GM18867 (cell line): Measurements from ENCODE around the gene ESPNL.
"Not testable (repeated sequence)": the region's sequence is repeated elsewhere in the genome, so short reads cannot be mapped to it uniquely, and the experiment has no call there.

ENCODE experiments used
- ATAC-seq: cut with Tn5 transposase; IDR thresholded peaks from one replicate; pipeline ENCODE4 v1.9.1; 2021; ENCODE audit warnings: mild to moderate bottlenecking, moderate library complexity; ENCODE audit not compliant: unreplicated experiment

The ESPNL gene

DNA sequence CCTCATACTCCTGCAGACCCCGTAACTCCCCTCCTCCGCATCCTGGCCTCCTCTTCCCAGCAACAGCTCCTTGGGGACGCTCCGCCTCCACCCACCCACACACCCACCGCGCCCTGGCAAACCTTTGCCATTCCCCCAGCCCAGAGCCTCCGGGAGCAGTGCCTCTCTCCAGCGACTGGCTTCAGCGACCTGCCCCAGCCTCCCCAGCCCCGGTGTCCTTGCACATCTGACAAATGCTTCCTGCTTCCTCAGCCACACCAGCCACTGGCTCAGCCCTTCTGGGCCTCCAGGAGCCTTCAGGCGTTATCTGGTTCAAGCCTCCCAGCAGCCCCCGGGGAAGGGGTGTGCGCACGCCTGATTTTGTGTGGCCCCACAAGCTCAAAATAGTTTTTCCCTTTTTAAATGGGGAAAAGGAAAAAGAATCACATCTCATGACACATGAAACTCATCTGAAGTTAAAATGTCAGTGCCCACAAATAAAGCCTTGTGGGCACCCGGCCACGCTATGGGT, 14.2 kb downstream of the ESPNL start:
- ATAC-seq = no peak

- no peak for ATAC-seq
Measured at GRCh38 chr2:238114851-238115660, 14.9 kb downstream of the ESPNL start.

DNA sequence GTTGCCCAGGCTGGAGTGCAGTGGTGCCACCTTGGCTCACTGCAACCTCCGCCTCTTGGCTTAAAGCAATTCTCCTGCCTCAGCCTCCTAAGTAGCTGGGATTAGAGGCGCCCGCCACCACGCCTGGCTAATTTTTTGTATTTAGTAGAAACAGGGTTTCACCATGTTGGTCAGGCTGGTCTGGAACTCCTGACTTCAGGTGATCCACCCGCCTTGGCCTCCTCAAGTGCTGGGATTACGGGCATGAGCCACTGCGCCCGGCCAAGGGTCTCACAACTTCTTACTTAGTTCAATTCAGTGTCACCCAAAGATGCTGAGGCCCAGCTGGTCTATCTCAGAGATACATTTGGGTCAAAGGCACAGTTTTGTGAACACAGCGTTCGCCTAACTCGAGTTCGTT, 15.6 kb downstream of the ESPNL start:
- ATAC-seq = not testable (repeated sequence)

DNA sequence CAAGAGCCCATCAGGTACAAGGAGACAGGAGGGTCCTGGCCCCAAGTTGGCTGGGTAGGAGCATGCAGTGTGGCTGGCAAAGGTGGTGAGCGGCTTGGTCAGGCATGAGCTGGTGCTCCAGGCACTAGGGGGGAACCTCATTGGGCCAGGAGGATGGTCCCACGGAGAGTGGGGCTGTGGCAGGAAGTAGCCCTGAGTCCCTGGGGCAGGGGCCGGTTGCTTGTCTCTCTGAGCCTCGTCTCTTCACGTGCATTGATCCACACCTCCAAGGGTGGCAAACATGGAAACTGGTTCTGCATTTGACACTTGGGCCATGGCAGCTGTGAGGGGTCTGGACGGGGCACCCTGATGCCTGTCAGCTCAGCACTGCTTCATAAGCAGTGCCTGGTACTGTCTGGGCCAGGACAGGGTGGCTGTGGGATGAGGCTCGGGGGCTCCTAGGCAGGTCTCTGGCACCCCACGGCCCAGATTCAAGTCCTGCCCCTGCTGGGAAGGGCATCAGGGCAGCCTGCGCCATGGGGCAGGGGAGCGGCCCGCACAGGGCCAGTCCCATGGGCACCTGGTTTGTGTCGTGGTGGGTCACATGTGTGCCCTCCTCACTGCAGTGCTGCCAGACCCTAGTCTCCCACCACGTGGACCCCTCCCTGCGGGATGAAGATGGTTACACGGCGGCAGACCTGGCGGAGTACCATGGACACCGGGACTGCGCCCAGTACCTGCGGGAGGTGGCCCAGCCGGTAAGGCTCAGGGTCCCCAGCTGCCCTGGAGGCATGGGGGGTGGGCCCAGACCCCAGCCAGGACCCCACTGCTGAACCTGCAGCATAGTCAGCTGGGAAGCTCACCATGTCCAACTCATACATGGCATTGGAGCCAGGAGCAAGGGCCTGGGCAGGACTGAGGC, 16.4 kb downstream of the ESPNL start:
- ATAC-seq = no peak

GRCh38 chr2:238117199-238118154, 17.3 kb downstream of the ESPNL start:
- ATAC-seq = no peak

DNA sequence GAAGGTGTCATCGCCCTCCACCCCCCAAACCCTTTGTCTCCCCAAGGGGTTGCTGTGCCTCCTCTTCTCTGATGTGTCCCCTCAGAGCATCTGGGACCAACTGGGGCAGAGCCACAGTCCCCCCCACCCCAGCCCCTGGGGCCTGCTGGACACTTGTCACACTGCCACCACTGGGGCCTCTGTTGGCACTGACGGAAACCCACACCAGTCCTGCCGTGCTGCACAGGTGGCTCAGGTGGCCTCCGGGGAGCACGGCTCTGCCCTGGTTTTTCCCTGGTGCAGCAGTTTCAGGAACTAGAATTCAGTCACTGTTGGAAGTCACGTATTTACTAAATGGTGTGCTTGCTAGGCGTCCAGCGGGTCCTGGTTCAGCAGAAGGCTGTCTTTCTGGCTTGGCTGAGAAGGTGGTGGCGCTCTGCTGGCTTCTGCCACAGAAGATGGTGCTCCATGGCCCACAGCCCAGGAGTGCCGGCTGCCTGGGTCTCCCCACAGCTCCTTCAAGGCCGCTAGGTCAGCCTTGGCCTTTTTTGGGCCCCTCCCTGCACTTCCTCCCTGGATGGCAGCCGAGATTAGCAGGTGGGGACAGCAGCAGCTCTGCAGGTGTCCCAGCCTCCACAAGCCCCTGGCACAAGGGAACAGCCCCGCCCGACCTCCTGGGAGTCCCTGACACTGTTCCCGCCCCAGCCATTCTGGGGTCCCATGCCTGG, 19.8 kb downstream of the ESPNL start:
- ATAC-seq = no peak

- no peak for ATAC-seq
Measured at GRCh38 chr2:238120463-238121298, 20.5 kb downstream of the ESPNL start.

GRCh38 chr2:238121511-238122286, 21.6 kb downstream of the ESPNL start:
- no peak for ATAC-seq

GRCh38 chr2:238122287-238123217, 22.4 kb downstream of the ESPNL start:
- ATAC-seq = no peak

- ATAC-seq = no peak
Measured at GRCh38 chr2:238123218-238123971, 23.3 kb downstream of the ESPNL start.

- ATAC-seq = no peak
Measured at GRCh38 chr2:238123991-238124470, 23.9 kb downstream of the ESPNL start.

- ATAC-seq = no peak
Measured at GRCh38 chr2:238124488-238125126, 24.5 kb downstream of the ESPNL start.

DNA sequence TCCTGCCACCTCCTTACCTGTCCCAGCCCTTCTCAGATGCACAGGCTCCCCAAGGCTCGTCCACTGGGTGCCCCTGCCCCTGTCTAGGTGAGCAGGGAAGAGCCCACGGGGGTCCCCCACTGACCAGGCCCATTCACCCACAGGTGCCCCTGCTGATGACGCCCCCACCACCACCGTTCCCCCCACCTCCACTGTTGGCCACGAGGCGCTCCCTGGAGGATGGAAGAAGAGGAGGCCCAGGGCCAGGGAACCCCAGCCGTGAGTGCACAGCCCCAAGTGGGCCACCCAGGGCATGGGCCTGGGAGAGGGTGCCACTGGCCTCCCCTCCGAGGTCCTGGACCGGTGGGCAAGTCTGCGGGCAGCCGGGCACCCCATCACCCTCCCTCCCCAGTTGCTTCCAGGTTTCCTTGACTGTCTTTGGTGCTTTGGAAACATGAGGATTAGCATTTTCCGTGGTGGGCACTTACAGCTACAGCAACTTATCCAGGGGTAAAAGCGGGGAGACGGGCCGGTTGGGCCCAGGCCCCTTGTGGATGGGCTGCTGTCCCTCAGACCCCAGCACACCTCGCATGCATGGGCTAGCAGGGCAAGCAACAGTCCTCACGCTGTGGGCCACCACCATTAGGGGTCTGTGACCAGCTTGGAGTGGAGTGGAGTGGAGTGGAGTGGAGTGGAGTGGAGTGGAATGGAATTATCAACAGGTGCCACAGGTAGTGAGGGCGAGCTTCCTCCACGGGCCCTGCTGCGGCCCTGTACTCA, 25.2 kb downstream of the ESPNL start:
- no peak for ATAC-seq

- no peak for ATAC-seq
Measured at GRCh38 chr2:238126338-238126737, 26.2 kb downstream of the ESPNL start.

DNA sequence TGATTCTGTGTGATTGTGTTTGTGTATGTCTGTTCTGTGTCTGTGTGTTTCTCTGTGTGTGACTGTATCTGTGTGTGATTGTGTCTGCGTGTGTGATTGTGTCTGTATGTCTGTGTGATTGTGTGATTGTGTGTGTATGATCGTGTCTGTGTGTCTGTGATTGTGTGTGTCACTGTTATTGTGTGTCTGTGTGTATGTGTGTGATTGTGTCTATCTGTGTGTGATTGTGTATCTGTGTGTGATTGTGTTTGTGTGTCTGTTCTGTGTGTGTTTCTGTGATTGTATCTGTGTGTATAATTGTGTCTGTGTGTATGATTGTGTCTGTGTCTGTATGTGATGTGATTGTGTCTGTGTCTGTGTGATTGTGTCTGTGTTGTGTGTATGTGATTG, 26.6 kb downstream of the ESPNL start:
- ATAC-seq = no peak
